ENCODE results near the gene KIZ.
A peak's percentile ranks its signal among the peaks of the same experiment; 100 is the strongest.

The KIZ gene

DNA sequence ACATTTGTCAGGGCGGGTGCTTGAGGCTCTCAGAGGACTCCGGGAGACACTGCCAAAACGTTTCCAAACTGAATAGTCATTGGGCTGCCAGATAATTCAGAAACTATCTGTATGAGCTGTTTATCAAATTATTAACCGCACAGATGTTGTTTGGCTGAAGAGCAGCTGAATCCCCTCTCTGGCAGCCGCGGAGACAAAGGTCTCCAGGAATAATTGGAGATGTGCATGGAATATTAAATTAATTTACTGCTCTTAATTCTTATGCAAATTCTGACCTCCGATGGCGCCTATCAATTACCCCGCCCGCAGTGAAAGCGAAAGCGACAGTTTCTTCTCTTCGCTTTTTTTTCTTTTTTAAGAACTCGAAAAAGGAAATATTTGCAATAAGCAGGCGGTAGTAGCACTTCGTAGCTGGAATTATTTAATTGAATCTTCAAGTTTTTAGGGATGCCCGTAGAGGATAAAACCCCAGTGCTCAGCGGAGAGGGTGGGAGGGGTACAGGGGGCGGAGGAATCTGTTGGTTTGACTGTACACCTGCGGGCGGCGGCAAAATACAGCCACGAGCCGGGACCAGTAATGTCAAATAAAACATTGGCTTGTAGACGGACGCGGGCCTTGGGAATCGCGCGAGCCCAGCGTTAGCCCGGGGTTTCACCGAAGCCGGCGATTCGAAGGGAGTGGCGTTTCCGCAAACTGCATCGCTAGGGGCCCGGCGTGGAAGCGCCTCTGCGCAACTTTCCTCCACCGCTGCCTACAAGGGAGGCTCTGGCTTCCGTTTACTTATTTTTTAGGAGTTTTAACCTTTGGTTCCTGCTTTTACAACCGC is 25.9 kb upstream of the KIZ start:
- peaks cover 0 to 38% of the 10 kb centered on the region in 2 donors for H3K4me1 ChIP-seq (ENCODE audit: control insufficient read depth in 1 of 2, insufficient read depth in 2 of 2, low read length in 2 of 2)
- peak overlapping the region; percentile 56 to 57 for H3K4me3 ChIP-seq (ENCODE audit: low read depth in 1 of 2, low read length in 2 of 2)
- H3K27ac ChIP-seq (ENCODE audit: low read length): no peak overlapping the region
- peaks cover 62% of the 10 kb centered on the region for H3K27me3 ChIP-seq (ENCODE audit: low read depth, low read length)
- H3K36me3 ChIP-seq (ENCODE audit: control insufficient read depth in 1 of 2, insufficient read depth in 2 of 2, low read length in 2 of 2): no peaks in the 10 kb centered on the region
- no peaks in the 10 kb centered on the region for H3K9me3 ChIP-seq (ENCODE audit: control insufficient read depth in 1 of 2, low read length in 2 of 2)

DNA sequence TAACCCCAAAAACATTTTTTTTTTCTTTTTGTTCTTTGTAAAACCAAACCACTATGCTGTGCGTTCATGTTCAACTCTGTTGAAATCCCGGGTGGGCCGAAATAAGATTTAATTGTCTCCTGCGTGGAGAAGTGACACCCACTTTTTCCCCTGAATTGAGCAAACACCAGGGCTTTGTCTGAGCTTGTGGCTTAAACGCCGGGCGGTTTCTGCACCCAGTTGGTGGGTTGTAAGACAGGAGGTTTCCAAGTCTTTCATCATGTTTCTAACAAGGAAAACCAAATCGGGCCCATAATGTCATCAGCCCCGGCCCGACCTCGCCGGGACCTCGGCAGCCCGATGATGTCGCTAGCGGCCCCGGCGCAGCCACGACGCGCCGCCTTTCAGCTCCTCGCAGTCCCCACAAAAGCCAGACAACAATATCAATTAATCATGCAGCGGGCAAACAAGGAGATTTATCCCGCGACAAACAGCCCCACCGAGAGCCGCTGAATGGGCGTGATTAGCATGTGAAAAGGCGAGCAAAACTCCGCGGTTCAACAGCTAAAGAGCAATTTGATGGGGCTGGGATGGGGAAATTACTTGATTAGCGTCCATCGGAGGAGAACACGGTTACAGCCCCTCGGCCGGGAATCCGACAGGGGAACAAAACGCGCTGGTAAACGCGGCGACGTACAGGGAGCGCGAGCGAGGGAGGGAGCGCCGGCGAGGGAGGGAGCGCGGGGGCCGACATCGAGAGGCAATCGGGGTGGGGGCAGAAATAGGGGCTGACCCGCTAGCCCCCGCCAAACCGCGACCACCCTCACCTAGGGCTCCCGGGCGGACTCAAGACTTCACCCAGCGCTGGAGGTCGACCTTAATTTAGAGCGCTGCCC is 25.1 kb upstream of the KIZ start:
- H3K36me3 ChIP-seq (ENCODE audit: control insufficient read depth in 1 of 2, insufficient read depth in 2 of 2, low read length in 2 of 2): no peaks in the 10 kb centered on the region
- peak overlapping the region; percentile 56 to 57 for H3K4me3 ChIP-seq (ENCODE audit: low read depth in 1 of 2, low read length in 2 of 2)
- H3K9me3 ChIP-seq (ENCODE audit: control insufficient read depth in 1 of 2, low read length in 2 of 2): no peaks in the 10 kb centered on the region
- H3K27me3 ChIP-seq (ENCODE audit: low read depth, low read length): peaks cover 70% of the 10 kb centered on the region
- H3K27ac ChIP-seq (ENCODE audit: low read length): no peak overlapping the region
- H3K4me1 ChIP-seq (ENCODE audit: control insufficient read depth in 1 of 2, insufficient read depth in 2 of 2, low read length in 2 of 2): peaks cover 0 to 47% of the 10 kb centered on the region in 2 donors

DNA sequence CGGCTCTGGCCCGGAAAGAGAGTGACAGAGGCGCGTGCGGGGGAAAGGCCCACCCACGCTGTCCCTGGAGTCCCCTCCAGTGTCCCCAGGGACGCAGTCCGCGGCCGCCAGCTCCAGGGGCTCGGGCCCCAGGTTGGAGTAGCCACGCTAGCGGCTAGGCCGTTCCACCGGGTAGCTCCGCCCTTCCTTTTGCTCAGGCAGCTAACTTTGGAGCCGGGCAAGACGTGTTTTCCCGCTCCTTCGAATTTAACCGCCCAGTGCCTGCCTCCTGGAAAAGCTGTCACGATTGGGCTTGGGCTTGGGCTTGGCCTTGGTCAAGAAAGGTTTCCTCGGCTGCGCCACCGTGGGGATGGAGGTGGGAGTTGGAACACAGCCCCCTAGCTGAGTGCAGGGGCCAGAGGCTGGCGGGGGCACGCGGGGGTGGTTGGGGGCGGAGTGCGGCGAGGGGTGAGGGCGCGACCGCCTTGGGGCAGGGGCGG is 24.4 kb upstream of the KIZ start:
- H3K27ac ChIP-seq (ENCODE audit: low read length): no peak overlapping the region
- peaks cover 77% of the 10 kb centered on the region for H3K27me3 ChIP-seq (ENCODE audit: low read depth, low read length)
- peaks cover 0 to 53% of the 10 kb centered on the region in 2 donors for H3K4me1 ChIP-seq (ENCODE audit: control insufficient read depth in 1 of 2, insufficient read depth in 2 of 2, low read length in 2 of 2)
- peak overlapping the region; percentile 56 to 57 for H3K4me3 ChIP-seq (ENCODE audit: low read depth in 1 of 2, low read length in 2 of 2)
- H3K9me3 ChIP-seq (ENCODE audit: control insufficient read depth in 1 of 2, low read length in 2 of 2): no peaks in the 10 kb centered on the region
- H3K36me3 ChIP-seq (ENCODE audit: control insufficient read depth in 1 of 2, insufficient read depth in 2 of 2, low read length in 2 of 2): no peaks in the 10 kb centered on the region

GRCh38 chr20:21101932-21102575 is 23.8 kb upstream of the KIZ start:
- H3K27me3 ChIP-seq (ENCODE audit: low read depth, low read length): peaks cover 81% of the 10 kb centered on the region
- H3K9me3 ChIP-seq (ENCODE audit: control insufficient read depth in 1 of 2, low read length in 2 of 2): no peaks in the 10 kb centered on the region
- H3K4me1 ChIP-seq (ENCODE audit: control insufficient read depth in 1 of 2, insufficient read depth in 2 of 2, low read length in 2 of 2): peaks cover 0 to 55% of the 10 kb centered on the region in 2 donors
- H3K4me3 ChIP-seq (ENCODE audit: low read depth in 1 of 2, low read length in 2 of 2): peak overlapping the region; percentile 56 to 57
- no peaks in the 10 kb centered on the region for H3K36me3 ChIP-seq (ENCODE audit: control insufficient read depth in 1 of 2, insufficient read depth in 2 of 2, low read length in 2 of 2)
- H3K27ac ChIP-seq (ENCODE audit: low read length): no peak overlapping the region

DNA sequence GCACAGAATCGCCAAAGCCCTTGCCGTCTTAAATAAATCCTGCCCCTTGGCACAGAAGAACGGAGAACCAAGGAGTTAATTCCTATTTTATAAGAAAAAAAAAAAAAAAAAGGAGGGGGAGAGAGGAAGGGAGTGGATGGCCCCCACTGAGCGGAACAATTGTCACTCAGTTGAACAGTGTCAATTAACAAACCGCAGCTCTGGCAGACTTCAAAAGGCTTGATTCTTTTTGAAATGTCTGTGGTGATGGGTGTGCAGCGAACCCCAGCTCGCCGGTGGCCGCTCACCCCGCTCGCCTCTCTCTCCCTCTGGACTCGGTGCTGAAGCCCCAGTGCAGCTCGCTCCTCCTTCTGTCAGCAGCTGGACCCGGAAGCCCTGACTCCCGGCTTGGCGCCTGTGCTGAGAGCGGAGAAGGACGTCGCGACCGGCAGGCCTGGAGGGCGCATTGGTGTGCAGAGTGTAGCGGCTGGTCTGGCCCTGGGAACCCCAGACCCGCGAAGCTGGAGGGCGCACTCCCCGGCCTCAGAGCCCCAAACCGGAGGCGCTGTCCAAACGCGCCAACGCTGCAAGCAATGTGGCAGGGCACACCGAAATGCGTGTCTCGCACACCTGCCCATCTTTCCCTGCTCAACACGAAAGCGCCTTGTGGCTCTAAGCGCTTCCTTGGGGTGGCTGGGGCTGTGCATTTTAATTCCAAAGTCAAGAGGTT is 23.1 kb upstream of the KIZ start:
- H3K4me1 ChIP-seq (ENCODE audit: control insufficient read depth in 1 of 2, insufficient read depth in 2 of 2, low read length in 2 of 2): peaks cover 0 to 55% of the 10 kb centered on the region in 2 donors
- no peak overlapping the region for H3K27ac ChIP-seq (ENCODE audit: low read length)
- peaks cover 84% of the 10 kb centered on the region for H3K27me3 ChIP-seq (ENCODE audit: low read depth, low read length)
- peak overlapping the region; percentile 56 to 57 for H3K4me3 ChIP-seq (ENCODE audit: low read depth in 1 of 2, low read length in 2 of 2)
- no peaks in the 10 kb centered on the region for H3K36me3 ChIP-seq (ENCODE audit: control insufficient read depth in 1 of 2, insufficient read depth in 2 of 2, low read length in 2 of 2)
- no peaks in the 10 kb centered on the region for H3K9me3 ChIP-seq (ENCODE audit: control insufficient read depth in 1 of 2, low read length in 2 of 2)

- Histone ChIP-seq H3K4me1 (ENCODE audit: control insufficient read depth in 1 of 2, insufficient read depth in 2 of 2, low read length in 2 of 2) (peaks cover 0 to 55% of the 10 kb centered on the region in 2 donors), H3K27me3 (ENCODE audit: low read depth, low read length) (peaks cover 78% of the 10 kb centered on the region), H3K36me3 (ENCODE audit: control insufficient read depth in 1 of 2, insufficient read depth in 2 of 2, low read length in 2 of 2) (no peaks in the 10 kb centered on the region), H3K4me3 (ENCODE audit: low read depth in 1 of 2, low read length in 2 of 2) (no peak overlapping the region), H3K9me3 (ENCODE audit: control insufficient read depth in 1 of 2, low read length in 2 of 2) (no peaks in the 10 kb centered on the region), H3K27ac (ENCODE audit: low read length) (no peak overlapping the region)
These were observed 22.1 kb upstream of the KIZ start for GRCh38 chr20:21103582-21104465.

DNA sequence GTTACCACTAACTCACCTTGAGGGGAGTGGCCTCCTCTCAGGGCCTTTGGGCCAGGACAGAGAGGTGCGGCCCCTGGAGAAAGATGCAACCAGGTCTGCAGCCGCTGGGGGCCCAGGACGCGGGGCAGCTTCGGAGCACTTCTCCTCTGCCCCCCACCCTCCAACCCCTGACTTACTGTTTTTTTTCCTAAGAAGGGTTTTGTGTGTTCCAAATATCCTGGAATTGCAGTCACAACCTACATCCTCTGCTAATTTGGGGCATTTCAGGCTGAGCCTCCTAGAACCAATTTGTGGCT is 21.5 kb upstream of the KIZ start:
- Histone ChIP-seq H3K36me3 (ENCODE audit: control insufficient read depth in 1 of 2, insufficient read depth in 2 of 2, low read length in 2 of 2) (no peaks in the 10 kb centered on the region), H3K4me1 (ENCODE audit: control insufficient read depth in 1 of 2, insufficient read depth in 2 of 2, low read length in 2 of 2) (peaks cover 0 to 53% of the 10 kb centered on the region in 2 donors), H3K9me3 (ENCODE audit: control insufficient read depth in 1 of 2, low read length in 2 of 2) (no peaks in the 10 kb centered on the region), H3K27ac (ENCODE audit: low read length) (no peak overlapping the region), H3K27me3 (ENCODE audit: low read depth, low read length) (peaks cover 78% of the 10 kb centered on the region), H3K4me3 (ENCODE audit: low read depth in 1 of 2, low read length in 2 of 2) (no peak overlapping the region)

- Histone ChIP-seq H3K4me3 (ENCODE audit: low read depth in 1 of 2, low read length in 2 of 2) (peak overlapping the region in 1 of 2 donors; percentile 46), H3K4me1 (ENCODE audit: control insufficient read depth in 1 of 2, insufficient read depth in 2 of 2, low read length in 2 of 2) (peaks cover 0 to 48% of the 10 kb centered on the region in 2 donors), H3K36me3 (ENCODE audit: control insufficient read depth in 1 of 2, insufficient read depth in 2 of 2, low read length in 2 of 2) (no peaks in the 10 kb centered on the region), H3K27me3 (ENCODE audit: low read depth, low read length) (peaks cover 74% of the 10 kb centered on the region), H3K9me3 (ENCODE audit: control insufficient read depth in 1 of 2, low read length in 2 of 2) (no peaks in the 10 kb centered on the region), H3K27ac (ENCODE audit: low read length) (no peak overlapping the region)
These were observed 21.0 kb upstream of the KIZ start for GRCh38 chr20:21104921-21105320.

DNA sequence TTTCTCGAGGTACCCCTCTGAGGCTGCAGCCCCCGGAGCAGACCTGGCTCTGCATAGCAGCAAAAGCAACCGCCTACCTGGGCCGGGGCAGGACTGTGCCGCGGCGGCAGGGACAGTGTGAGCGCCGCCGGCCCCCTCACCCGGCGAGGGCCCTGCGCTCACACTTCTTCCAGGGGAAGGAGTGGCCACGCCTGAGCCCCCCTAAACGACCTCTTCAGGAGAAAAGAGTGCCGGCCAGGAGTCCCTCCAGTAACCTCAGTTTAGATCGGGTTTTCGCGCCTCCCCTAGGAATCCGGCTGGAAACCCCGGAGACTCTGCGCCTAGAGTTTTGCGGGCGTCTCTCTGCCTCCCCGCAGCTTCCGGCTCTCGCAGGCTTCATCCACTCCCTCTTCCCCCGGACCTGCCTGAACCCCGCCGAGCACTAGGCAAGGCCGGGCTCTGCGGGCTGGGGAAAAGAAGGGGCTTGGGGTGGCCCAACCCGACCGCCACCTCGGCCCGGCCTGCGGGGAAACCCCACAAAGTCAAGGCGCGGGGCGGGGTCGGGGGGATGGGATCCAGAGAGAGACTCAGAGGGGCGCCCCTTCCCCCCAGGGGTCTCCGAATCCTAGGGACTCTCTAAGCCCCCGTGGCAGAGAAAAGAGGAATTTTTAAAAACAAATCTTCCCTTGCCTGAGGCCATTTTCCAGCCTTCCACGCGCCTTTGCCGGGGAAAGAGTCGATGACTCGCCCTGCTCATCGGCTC is 20.3 kb upstream of the KIZ start:
- peak overlapping the region in 1 of 2 donors; percentile 46 for H3K4me3 ChIP-seq (ENCODE audit: low read depth in 1 of 2, low read length in 2 of 2)
- H3K27ac ChIP-seq (ENCODE audit: low read length): no peak overlapping the region
- H3K27me3 ChIP-seq (ENCODE audit: low read depth, low read length): peaks cover 68% of the 10 kb centered on the region
- H3K9me3 ChIP-seq (ENCODE audit: control insufficient read depth in 1 of 2, low read length in 2 of 2): no peaks in the 10 kb centered on the region
- no peaks in the 10 kb centered on the region for H3K36me3 ChIP-seq (ENCODE audit: control insufficient read depth in 1 of 2, insufficient read depth in 2 of 2, low read length in 2 of 2)
- H3K4me1 ChIP-seq (ENCODE audit: control insufficient read depth in 1 of 2, insufficient read depth in 2 of 2, low read length in 2 of 2): peaks cover 0 to 45% of the 10 kb centered on the region in 2 donors

All from muscle layer of duodenum (tissue), 2 donors.